ENCODE measurements around the gene KIAA1958.

GRCh38 chr9:112694706-112695555, 208.3 kb downstream of the KIAA1958 start:
- no peak for TF ChIP-seq CTCF (IDR thresholded peaks at IDR 0.05)
- no peak for TF ChIP-seq POLR2A (IDR thresholded peaks at IDR 0.05)

All from lower leg skin (tissue), 3 donors.